Measurements from ENCODE around the gene RSPH3.
"Not testable (repeated sequence)": the region's sequence is repeated elsewhere in the genome, so short reads cannot be mapped to it uniquely, and the experiment has no call there.

Gene RSPH3

DNA sequence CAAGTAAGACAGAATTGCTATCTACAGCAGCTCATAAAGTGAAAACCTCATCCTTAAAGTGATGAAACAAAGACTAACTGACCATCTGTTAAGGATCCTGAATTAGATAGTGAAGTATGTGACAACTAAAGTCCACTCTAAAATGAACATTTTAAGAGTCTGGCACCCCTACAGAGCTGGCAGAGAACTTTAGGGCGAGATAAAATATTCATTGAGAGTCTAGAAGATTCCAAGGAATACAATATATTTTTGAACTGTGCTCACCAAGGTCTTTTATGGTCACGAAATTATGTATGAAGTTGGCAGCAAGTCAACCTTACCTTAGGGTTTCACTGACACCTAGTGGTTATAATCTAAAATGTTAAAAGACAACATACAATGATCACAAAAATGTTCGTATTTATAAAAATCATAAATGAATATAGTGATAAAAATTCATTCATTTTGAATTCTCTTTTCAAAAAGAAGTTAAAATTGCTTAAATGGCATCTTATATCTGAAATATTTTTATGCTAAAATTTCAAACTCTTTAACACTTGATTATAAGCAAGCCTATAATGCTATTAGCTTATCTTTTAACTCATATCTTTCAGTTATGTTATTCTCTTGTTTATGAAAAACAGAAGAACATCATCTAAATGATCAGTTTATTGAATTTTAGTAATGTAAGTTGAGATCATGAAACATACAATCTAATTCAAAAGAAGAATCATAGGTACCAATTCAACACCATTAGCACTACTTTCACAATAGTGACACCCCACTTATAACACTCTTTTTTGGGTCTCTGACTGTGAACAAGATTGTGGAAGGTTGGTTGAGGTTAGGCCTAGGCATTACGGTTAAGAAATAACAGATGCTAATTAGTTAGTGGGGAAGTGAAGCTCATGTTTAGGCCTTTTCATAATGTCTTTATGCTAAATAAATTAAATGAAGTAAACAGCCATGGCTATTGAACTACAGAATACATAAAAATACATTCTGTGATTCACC lies 27.5 kb downstream of the RSPH3 start:
- DNase-seq: no peak

DNA sequence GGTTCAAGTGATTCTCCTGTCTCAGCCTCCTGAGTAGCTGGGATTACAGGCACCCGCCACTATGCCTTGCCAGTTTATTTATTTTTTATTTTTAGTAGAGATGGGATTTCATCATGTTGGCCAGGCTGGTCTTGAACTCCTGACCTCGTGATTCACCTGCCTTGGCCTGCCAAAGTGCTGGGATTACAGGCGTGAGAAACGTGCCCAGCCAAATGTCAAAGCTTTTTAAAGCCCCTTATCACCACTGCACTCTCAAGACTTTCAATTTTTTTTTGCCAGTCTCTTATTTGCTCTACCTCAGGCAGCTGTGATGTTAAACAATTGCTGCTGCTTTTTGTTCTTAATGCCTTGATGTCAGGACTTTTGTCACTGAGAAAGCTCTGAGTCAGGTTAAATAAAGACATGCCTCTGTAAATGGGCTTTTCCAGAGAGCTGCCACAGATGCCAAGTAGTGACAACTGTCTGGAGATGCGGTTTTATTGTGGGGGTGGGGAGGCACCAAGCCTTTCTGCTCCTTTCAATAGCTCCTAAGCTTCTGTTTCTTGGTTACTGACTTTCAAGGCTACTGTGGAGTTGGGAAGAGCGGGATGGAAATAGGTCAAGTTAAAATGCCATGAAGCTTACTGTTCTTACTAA lies 29.2 kb downstream of the RSPH3 start:
- DNase-seq: no peak

- no peak for DNase-seq
These were observed 30.9 kb downstream of the RSPH3 start for GRCh38 chr6:158969148-158969547.

DNA sequence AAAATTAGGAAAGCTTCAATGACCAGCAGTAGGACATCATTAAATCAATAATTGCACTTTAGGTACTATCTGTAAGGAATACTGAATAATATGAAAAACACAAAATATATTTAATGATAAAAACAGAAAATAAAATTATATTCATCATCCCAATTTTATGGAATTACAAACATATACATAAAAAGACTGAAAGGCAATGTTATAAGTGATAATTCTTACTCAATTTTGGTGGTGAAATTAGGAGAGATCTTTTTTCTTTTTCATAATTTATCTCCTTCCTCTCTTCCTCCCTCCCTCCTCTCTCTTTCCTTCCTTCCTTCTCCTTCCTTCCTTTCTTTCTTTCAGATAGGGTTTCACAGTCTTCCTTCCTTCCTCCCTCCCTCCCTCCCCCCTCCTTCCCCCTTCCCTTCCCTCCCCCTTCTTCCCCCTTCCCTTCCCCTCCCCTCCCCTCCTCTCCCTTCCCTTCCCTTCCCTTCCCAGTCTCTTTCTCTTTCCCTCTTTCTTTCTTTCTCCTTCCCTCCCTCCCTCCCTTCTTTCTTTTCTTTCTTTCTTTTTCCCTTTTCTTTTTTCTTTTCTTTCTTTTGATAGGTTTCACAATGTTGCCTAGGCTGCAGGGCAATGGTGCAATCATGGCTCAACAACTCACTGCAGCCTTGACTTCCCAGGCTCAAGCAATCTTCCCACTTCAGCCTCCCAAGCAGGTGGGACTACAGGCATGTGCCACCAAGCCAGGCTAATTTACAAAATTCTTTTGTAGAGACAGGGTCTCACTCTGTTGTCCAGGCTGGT lies 36.8 kb downstream of the RSPH3 start:
- DNase-seq: no peak

- DNase-seq: no peak
These were observed 37.6 kb downstream of the RSPH3 start for GRCh38 chr6:158962371-158962770.

DNA sequence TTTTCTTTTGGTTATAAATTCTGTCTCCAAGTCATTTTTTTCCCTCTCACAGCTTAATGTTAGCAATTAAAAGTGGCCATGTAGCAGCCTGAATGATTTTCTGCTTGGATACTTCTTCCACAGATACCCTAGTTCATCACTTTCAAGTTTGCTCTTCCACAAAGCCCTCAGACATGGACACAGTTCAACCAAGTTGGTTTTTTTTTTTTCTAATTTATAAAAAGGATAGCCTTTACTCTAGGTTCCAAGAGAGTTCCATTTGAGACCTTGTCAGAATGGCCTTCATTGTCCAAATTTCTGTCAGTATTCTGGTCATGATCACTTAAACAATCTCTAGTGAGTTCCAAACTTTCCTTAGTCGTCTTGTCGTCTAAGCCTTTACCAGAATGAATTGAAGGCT lies 40.0 kb downstream of the RSPH3 start:
- DNase-seq: no peak

- DNase-seq: no peak
These were observed 40.5 kb downstream of the RSPH3 start for GRCh38 chr6:158959552-158959951.

DNA sequence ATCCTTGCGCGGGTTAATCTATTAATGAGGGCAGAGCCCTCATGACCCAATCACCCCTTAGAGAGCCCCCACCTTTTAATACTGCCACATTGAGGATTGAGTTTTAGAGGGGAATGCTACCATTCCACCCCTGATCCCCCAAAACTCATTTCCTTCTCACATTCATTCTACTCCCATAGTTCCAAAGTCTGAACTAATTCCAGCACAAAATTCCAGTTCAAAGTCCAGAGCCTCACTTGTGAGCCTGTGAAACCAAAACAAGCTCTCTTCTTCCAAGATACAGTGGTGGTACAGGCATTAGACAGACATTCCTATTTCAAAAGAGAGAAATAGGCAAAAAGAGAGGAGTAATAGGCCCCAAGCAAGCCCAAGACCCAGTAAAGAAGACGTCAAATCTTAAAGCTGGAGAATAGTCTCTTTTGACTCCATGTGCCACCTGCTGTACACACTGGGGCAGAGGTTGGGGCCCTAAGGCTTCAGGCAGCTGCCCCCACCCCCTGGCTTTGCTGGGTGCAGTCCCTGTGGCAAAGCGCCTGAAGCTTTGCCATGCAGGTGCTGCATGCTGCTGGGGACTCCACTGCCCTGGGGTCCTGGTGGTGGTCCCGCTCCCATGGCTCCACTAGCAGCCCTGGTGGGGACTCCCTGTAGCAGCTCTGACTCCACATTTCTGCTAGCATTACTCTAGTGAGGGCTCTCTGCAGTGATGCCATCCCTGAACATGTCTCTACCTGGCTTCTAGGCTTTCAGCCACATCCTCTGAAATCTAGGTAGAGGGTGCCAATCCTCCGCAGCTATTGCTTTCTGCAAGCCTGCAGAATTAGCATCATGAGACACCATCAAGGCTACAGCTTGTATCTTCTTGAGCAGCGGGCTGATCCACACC lies 41.3 kb downstream of the RSPH3 start:
- DNase-seq: no peak

- no peak for DNase-seq
These were observed 44.7 kb downstream of the RSPH3 start for GRCh38 chr6:158955255-158955654.

DNA sequence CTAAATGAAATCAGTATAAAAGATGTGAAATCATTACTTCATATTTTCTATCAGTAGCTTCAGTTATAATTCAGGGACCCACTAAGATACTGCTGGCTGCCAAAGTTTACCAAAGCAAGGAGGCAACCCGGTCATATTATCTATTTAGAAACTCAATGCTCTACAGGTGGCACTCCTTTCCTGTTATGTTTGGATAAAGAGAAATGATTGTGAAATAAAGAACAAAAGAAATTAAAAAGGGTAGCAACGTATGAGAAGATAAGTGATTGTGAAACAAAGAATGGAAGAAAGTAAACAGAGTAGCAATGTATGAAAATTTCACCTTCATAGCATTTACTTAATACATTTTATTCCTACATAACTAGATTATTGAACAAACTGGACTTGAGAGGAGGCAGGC lies 45.2 kb downstream of the RSPH3 start:
- no peak for DNase-seq

DNA sequence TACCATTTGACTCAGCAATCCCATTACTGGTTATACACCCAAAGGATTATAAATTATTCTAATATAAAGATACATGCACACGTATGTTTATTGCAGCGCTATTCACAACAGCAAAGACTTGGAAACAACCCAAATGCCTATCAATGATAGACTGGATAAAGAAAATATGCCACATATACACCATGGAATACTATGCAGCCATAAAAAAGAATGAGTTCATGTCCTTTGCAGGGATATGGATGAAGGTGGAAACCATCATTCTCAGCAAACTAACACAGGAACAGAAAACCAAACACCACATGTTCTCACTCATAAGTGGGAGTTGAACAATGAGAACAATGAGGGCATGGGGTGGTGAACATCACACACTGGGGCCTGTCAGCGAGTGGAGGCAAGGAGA lies 48.0 kb downstream of the RSPH3 start:
- DNase-seq: not testable (repeated sequence)

- DNase-seq: not testable (repeated sequence)
These were observed 48.4 kb downstream of the RSPH3 start for GRCh38 chr6:158951565-158951964.

DNA sequence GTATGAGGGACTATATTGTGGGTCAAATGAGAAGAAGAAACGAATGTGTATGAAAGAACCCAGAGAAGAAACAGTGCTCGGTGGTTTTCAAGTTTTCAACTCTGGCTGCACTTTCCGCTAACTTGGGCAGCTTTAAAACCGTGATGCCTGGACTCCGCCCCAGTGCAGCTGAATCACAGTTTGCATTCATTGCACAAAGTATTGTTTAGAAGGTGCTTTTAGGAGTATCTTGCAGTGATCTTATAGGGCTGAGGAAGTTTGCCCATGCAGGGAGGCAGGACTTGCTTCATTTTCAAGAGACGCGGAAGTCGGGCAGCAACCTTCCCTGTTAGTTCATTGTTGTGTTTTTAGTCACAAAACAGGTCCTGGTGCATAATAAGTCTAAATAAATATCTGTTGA lies 52.7 kb downstream of the RSPH3 start:
- DNase-seq: no peak

- DNase-seq: no peak
These were observed 56.5 kb downstream of the RSPH3 start for GRCh38 chr6:158943380-158944032.

DNA sequence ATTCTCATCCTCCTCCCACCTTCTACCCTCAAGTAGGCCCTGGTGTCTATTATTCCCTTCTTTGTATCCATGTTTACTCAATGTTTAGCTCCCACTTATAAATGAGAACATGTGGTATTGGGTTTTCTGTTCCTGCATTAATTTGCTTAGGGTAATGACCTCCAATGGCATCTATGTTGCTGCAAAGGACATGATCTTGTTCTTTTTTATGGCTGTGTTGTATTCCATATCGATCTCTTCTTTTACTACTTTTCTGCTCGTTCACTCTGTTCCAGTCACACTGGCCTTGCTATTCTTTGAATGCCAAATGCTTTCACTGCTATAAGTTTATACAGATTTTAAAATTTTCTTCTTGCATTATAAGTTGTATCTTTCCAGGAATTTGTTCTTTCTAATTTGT lies 57.7 kb downstream of the RSPH3 start:
- DNase-seq: no peak

DNA sequence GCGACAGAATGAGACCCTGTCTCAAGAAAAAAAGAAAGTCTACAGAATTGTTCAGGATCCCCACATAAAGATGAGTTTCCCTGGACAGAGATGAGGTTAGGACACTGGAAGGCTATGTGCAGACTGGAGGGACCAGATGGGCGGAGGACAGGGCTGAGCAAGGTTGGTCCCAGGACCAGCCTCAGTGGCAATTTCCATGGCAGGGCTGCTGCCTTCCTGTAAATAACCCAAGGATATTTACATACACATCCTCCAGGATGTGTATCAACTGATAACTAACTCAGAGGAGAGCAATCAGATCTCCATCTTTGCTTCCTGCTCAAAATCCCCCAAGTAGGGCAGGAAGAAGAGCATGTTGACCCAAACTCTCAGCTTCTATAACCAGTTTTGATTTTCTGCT lies 58.8 kb downstream of the RSPH3 start:
- no peak for DNase-seq

- peak in 1 of 2 donors; percentile 6 for DNase-seq
These were observed 60.5 kb downstream of the RSPH3 start for GRCh38 chr6:158939255-158940159.

DNA sequence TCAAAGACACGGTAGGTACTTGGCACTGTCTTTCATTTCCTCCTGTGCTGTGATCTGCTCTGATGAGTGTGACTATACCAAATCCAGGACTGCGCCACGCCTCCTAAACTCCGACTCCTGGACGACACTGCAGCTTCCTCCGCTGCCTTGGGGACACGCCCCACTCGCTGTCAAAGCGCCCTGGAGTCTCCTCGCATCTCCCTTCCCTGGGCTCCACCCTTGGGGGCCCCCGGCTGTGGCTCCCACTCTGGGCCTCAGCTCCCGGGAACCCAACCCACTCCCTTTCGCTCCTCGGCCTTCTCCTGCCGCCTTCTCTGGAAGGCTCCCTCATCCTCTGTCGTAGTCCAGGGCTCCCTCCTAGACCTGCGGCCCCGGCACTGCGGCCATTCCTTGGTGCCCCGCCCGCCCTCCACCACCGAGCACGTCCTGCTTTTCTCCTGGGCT lies 61.2 kb downstream of the RSPH3 start:
- DNase-seq: peak in 1 of 2 donors; percentile 45

GRCh38 chr6:158938220-158938619 lies 61.8 kb downstream of the RSPH3 start:
- DNase-seq: no peak

DNA sequence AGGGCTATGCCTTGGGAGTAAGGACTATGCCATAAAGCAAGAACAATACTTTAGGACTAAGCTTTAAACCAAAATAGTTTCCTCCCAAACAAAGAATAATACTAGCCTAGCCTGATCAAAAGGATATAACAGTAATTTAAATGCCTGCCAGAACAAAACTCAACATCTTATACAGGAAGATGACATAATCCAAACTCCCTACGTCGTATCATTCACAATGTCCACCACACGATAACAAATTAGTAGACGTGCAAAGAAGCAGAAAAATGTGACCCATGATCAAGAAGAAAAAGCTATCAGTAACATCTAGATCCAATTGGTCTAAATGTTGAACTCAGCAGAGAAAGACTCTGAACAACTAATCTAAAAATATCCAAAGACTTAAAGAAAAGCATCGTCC lies 65.8 kb downstream of the RSPH3 start:
- DNase-seq: no peak
